Activated CD8-positive, alpha-beta memory T cell treated with anti-CD3 and anti-CD28 coated beads, Interleukin-2, amount 50 U/mL, for 48 hours (primary cell): ENCODE results near the gene MYO5A.

ENCODE experiments used
- DNase-seq: peaks from one replicate; pipeline ENCODE4 v3.0.0-alpha.2; 2020

Gene MYO5A

GRCh38 chr15:52359722-52360121 is 169.0 kb downstream of the MYO5A start:
- no peak for DNase-seq

- DNase-seq: no peak
Measured at GRCh38 chr15:52357949-52358348, 170.7 kb downstream of the MYO5A start.

- no peak for DNase-seq
Measured at GRCh38 chr15:52352086-52352485, 176.6 kb downstream of the MYO5A start.

- DNase-seq: no peak
Measured at GRCh38 chr15:52351206-52351908, 177.3 kb downstream of the MYO5A start.

GRCh38 chr15:52350423-52350822 is 178.3 kb downstream of the MYO5A start:
- DNase-seq: no peak

- no peak for DNase-seq
Measured at GRCh38 chr15:52349052-52349700, 179.5 kb downstream of the MYO5A start.

GRCh38 chr15:52348056-52348745 is 180.5 kb downstream of the MYO5A start:
- DNase-seq: no peak

- DNase-seq: no peak
Measured at GRCh38 chr15:52344592-52344991, 184.1 kb downstream of the MYO5A start.

- no peak for DNase-seq
Measured at GRCh38 chr15:52343831-52344230, 184.8 kb downstream of the MYO5A start.

- DNase-seq: no peak
Measured at GRCh38 chr15:52340093-52340492, 188.6 kb downstream of the MYO5A start.

- DNase-seq: no peak
Measured at GRCh38 chr15:52338891-52339290, 189.8 kb downstream of the MYO5A start.

- DNase-seq: no peak
Measured at GRCh38 chr15:52338058-52338457, 190.6 kb downstream of the MYO5A start.

- DNase-seq: no peak
Measured at GRCh38 chr15:52337198-52337853, 191.4 kb downstream of the MYO5A start.

GRCh38 chr15:52336529-52336928 is 192.2 kb downstream of the MYO5A start:
- no peak for DNase-seq

- no peak for DNase-seq
Measured at GRCh38 chr15:52334491-52335160, 194.1 kb downstream of the MYO5A start.

GRCh38 chr15:52331490-52332240 is 197.0 kb downstream of the MYO5A start:
- peak; percentile 61 for DNase-seq

GRCh38 chr15:52329987-52330386 is 198.7 kb downstream of the MYO5A start:
- no peak for DNase-seq

- no peak for DNase-seq
Measured at GRCh38 chr15:52329150-52329549, 199.5 kb downstream of the MYO5A start.

GRCh38 chr15:52328680-52329079 is 200.0 kb downstream of the MYO5A start:
- no peak for DNase-seq

- no peak for DNase-seq
Measured at GRCh38 chr15:52326756-52327155, 201.9 kb downstream of the MYO5A start.

- DNase-seq: no peak
Measured at GRCh38 chr15:52324109-52324508, 204.6 kb downstream of the MYO5A start.
